ENCODE measurements around the gene HINFP. TPM values are rescaled to one million over a fixed set of nuclear protein-coding genes. Genes with fewer than 3 reads are reported as not detected.

The HINFP gene
- total RNA-seq, 4 donors from 2014 or later = 21.9 to 36.1 (median 27.0) TPM

GRCh38 chr11:119110439-119110838, 10.9 kb upstream of the HINFP start:
- no peaks in the 10 kb centered on the region for H3K27me3 ChIP-seq
- H3K27ac ChIP-seq = no peak overlapping the region
- no peak for TF ChIP-seq EP300 (IDR thresholded peaks at IDR 0.05)
- no peak for TF ChIP-seq CTCF (IDR thresholded peaks at IDR 0.05)
- H3K9me3 ChIP-seq = no peaks in the 10 kb centered on the region
- DNase-seq (ENCODE audit: low spot score in 2 of 2) = no peak
- peaks cover 2 to 56% (median 15%) of the 10 kb centered on the region in 3 donors for H3K36me3 ChIP-seq
- 74 to 81% methylated on average over 10 of the region's 10 CpGs for WGBS, 2 donors
- no peak overlapping the region for H3K4me3 ChIP-seq
- peaks cover 0 to 38% (median 22%) of the 10 kb centered on the region in 4 donors for H3K4me1 ChIP-seq

GRCh38 chr11:119111361-119111925, 9.9 kb upstream of the HINFP start:
- Histone ChIP-seq H3K36me3 (peaks cover 2 to 66% (median 15%) of the 10 kb centered on the region in 3 donors), H3K27me3 (no peaks in the 10 kb centered on the region), H3K4me1 (peaks cover 0 to 32% (median 20%) of the 10 kb centered on the region in 4 donors), H3K4me3 (no peak overlapping the region), H3K9me3 (no peaks in the 10 kb centered on the region), H3K27ac (no peak overlapping the region)
- 93 to 94% methylated on average over 7 to 11 of the region's 11 CpGs for WGBS, 2 donors
- TF ChIP-seq POLR2A (IDR thresholded peaks at IDR 0.05) (no peak), EP300 (IDR thresholded peaks at IDR 0.05) (no peak), CTCF (IDR thresholded peaks at IDR 0.05) (no peak)
- no peak for DNase-seq (ENCODE audit: low spot score in 2 of 2)

GRCh38 chr11:119112314-119113020, 8.9 kb upstream of the HINFP start:
- no peak overlapping the region for H3K4me3 ChIP-seq
- H3K27ac ChIP-seq = no peak overlapping the region
- H3K27me3 ChIP-seq = no peaks in the 10 kb centered on the region
- no peaks in the 10 kb centered on the region for H3K9me3 ChIP-seq
- 86 to 90% methylated on average over 12 of the region's 12 CpGs for WGBS, 2 donors
- no peak for TF ChIP-seq EP300 (IDR thresholded peaks at IDR 0.05)
- TF ChIP-seq CTCF (IDR thresholded peaks at IDR 0.05) = no peak
- no peak for TF ChIP-seq POLR2A (IDR thresholded peaks at IDR 0.05)
- peaks cover 2 to 77% (median 15%) of the 10 kb centered on the region in 3 donors for H3K36me3 ChIP-seq
- DNase-seq (ENCODE audit: low spot score in 2 of 2) = no peak
- peaks cover 0 to 29% (median 16%) of the 10 kb centered on the region in 4 donors for H3K4me1 ChIP-seq

GRCh38 chr11:119113716-119114115, 7.7 kb upstream of the HINFP start:
- H3K27ac ChIP-seq = no peak overlapping the region
- H3K4me3 ChIP-seq = no peak overlapping the region
- DNase-seq (ENCODE audit: low spot score in 2 of 2) = no peak
- no peak for TF ChIP-seq CTCF (IDR thresholded peaks at IDR 0.05)
- TF ChIP-seq POLR2A (IDR thresholded peaks at IDR 0.05) = no peak
- TF ChIP-seq EP300 (IDR thresholded peaks at IDR 0.05) = no peak
- peaks cover 0 to 18% (median 8%) of the 10 kb centered on the region in 4 donors for H3K4me1 ChIP-seq
- peaks cover 2 to 82% (median 15%) of the 10 kb centered on the region in 3 donors for H3K36me3 ChIP-seq
- H3K27me3 ChIP-seq = no peaks in the 10 kb centered on the region
- H3K9me3 ChIP-seq = no peaks in the 10 kb centered on the region
- 87 to 92% methylated on average over 7 to 8 of the region's 9 CpGs for WGBS, 2 donors

- TF ChIP-seq POLR2A (IDR thresholded peaks at IDR 0.05) = no peak
- WGBS, 2 donors = 82 to 88% methylated on average over 5 of the region's 5 CpGs
- Histone ChIP-seq H3K27ac (no peak overlapping the region), H3K27me3 (no peaks in the 10 kb centered on the region), H3K4me3 (no peak overlapping the region), H3K9me3 (no peaks in the 10 kb centered on the region), H3K4me1 (peaks cover 0 to 12% (median 3%) of the 10 kb centered on the region in 4 donors), H3K36me3 (peaks cover 2 to 82% (median 15%) of the 10 kb centered on the region in 3 donors)
- no peak for DNase-seq (ENCODE audit: low spot score in 2 of 2)
Observed at GRCh38 chr11:119114351-119114750, 7.0 kb upstream of the HINFP start.

Data from tibial nerve (tissue), 4 donors.